Effector CD8-positive, alpha-beta T cell (primary cell): Measurements from ENCODE around the gene NPTXR.
A peak's percentile ranks its signal among the peaks of the same experiment; 100 is the strongest.

ENCODE experiments used
- DNase-seq: peaks from one replicate; lab custom pipeline; 2025; lab: John Stamatoyannopoulos, UW
- total RNA-seq, 4 experiments: gene quantifications; one replicate each; lab custom pipeline; 2026; lab: John Stamatoyannopoulos, UW

NPTXR gene
- total RNA-seq, result 4.4 to 22.3 (median 12.9) reads per million in 4 experiments

DNA sequence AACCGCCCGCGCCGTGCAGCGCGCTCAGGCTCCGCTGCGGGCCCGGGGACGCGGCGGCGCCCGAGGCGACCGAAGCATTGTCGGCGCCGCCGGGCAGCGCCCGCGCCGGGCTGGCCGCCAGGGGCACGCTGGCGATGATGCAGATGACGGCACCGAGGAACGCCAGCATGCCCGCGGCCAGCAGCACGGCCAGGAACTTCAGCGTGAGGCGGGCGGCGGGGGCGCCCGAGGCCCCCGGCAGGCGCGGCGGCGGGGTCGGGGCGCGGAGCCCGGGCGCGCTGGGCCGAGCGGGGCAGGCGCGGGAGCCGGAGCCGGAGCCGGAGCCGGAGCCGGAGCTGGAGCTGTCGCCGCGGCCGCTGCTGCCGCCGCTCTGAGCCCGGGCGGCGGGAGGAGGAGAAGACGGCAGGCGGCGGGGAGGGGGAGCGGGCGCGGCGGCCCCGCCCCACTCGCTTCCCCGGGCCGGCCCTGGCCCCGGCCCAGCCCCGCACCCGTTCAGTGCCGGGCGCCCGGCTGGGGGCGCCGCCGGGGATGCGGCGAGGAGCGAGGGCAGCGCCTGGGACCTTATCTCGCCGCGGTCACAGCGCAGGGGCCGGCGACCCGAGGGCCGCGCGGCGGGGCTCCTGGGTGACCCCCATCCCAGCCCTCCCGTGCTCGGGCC is at the start of gene NPTXR:
Gene NPTXR, minus strand, starts transcription at position 372 of the 658 bp plus-strand sequence.
- DNase-seq, result no peak

DNA sequence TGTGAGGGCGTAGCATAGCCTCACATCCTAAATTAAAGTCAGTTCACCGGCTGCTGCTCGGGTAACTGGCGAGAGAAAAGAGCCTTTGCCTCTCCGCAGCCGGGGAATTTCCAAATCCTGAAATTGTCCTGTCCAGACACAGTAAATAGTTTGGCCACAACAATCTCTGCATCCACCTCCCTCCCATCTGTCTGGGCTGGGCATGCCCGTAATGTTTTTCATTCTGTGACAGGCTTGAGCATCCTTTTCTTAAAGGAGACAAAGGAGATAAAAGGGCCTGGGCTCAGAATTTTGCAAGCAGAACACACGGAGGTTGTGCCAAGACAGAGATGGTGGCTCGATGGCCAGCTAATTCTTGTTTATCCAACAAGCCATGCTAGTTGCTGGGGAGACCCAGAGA is 47.4 kb upstream of the NPTXR start:
- DNase-seq, result no peak

DNA sequence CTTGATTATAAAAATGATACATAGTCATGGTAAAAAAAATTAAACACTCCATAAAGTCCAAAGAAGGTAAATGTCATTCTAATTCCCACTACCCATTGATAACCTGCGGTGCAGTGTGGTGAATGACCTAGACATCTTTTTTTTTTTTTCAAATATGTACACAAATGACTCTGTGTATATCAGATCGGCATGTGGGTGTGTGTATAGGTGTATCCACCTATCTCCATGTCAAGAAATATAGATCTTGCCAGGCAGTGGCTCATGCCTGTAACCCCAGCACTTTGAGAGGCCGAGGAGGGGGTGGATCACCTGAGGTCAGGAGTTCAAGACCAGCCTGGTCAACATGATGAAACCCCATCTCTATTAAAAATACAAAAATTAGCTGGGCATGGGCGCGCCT is 46.5 kb upstream of the NPTXR start:
- DNase-seq, result no peak

DNA sequence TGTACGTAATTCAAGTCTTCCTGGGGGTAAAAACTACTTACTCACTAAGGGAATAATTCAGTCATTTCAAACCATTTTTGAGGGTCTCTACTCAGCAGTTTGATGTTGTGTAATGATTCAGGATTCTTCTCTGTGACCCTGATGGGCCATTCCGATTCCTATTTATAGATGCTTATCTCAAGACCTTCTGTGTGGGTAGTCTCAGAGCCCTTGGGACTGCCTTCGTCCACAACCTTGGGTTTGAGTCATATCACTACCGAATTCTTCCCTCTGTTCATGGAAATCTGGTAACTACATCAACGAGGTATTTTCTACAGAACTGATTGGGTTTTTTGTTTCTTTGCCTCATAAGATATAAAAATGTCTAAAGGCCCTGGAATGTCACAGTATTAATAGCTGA is 42.5 kb upstream of the NPTXR start:
- DNase-seq, result no peak

DNA sequence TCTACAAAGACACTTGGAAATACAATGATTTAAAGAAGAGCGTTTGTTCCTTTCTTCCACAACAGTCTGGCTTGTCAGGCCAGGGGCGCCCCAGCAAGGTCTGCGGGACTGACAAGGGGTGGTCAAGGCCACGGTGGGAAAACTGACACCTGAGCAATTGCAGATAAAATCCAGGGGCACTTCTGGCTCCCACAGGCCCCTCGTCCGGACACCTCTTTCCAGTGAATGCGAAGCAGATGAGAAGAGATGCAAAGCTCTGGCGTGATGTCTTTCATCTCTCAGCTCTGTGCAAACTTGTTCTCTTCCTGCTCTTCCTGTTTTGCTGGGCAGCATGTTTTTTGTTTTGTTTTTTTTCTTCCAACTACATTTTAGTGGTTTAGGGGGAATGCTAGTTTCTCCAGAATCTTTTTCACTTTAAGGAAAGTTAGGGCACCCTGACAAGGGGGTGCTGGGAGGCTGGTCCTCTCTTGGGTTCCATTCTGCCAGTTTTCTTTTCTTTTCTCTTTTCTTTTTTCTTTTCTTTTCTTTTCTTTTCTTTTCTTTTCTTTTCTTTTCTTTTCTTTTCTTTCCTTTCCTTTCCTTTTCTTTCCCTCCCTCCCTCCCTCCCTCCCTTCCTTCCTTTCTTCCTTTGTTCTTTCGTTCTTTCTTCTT is 39.3 kb upstream of the NPTXR start:
- DNase-seq, result no peak

DNA sequence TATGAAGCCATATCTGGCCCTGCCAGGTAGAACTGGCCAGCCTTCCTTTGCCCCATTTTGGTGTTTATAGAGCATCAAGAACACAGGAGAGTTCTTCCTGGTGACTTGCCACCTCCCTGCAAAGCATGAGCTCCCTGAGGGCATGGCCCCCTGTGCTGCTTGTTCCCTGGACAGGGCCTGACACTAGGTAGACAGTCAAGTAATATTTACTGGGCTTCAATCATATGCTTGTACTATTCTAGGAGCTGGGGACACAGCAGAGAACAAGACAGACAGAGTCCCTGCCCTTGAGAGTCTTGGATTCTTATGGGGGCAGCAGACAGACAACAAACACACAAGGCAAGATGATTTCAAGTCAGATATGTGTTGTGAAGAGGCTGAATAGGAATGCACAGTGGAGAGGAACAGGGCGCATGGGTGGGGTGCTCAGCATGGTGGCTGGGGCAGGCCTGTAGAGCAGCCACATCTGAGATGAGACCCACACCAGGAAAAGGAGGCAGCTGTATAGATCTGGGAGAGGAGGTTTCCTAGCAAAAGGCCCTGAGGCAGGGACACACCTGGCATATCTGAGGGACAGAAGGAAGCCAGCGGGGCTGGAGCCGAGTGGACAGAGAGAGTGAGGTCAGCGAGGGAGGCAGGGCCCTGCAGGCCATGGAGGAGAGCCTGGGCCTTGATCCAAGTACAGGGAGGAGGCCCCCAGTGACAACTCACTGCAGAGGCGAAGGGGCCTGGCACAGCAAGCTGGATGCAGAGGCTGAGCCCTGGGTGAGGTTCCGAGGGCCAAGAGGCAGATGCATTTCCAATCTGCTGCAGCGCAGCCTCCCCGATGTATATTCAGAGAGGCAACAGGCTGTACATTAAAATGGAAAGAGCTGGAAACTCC is 38.4 kb upstream of the NPTXR start:
- no peak for DNase-seq

DNA sequence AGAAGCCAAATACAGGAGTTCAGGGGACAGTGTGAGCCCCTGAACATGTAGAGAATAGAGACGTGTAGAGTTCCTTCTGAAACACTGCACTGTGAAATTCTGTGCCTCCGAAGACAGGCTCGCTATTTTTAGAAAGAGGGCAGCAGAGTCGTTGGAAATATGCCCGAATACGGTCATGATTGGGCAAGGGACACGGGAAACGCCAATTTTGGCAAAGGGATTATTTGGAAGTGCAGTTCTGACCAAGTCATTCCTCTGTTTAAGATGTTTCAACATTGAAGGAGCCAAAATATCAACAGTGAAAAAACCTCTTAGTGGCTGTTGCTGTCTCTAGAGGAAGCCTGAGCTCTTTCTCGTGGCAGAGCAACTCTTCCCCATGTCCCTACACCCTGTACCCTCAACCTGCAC is 37.6 kb upstream of the NPTXR start:
- DNase-seq, result no peak

DNA sequence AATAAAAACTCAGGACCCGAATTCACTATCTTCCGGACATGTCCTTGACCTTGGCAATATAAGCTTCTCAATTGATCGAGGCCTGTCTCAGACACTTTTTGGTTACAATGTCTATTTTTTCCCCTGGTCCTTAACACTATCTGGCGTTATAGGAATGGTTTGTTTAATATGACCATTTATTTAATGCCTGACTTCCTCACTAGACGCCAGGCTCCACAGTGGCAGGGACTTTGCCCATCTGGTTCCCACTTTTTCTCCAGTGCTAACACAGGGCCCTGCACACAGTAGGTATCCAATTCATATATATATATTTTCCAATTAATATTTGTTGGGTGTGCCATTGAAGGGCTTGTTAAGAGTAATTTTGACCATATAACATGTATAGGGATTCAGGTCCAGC is 36.1 kb upstream of the NPTXR start:
- no peak for DNase-seq

DNA sequence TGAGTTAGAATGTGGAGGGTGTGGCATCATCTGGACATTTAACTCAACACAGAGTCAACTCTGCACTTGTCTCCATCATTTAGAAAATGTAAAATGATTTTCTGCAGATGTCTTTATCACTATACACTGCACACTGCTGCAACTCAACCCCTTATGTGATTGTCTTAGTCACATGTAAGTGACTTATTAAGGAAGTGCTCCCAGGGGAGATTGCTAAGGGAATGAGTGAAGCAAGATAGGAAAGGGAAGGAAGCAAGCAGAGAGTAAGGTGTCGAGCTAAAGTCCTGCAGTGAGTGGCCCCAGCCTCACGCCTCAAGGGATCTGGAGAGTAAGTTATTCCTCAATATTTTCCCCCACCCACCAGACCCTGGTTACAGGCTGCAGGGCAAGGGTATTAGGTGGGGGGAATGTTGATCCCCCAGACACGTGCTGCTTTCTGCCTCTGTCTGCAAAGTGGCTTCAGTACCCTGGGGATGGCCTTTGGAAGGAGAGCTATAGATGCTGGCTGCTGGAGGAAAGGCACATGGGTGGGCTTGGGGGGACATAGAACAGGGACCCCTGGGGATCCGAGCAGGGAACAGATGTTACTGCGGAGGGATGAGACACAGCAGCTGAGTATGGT is 35.4 kb upstream of the NPTXR start:
- no peak for DNase-seq

DNA sequence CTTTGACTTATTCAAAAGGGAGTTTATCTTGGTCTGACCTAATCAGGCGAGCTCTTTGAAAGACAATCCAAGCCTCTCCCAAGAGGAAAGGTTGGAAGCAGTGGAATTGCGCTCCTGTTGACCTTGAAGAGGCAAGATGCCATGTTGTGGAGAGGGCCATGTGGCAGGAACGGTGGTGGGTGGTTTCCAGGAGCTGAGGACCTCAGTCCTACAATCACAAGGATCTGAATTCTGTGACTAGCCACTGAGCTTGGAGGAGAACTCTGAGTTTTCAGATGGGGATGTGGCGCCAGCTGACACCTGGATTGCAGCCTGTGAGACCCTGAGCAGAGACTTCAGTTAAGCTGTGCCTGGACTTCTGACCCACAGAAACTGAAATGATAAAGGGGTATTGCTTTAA is 34.2 kb upstream of the NPTXR start:
- no peak for DNase-seq

DNA sequence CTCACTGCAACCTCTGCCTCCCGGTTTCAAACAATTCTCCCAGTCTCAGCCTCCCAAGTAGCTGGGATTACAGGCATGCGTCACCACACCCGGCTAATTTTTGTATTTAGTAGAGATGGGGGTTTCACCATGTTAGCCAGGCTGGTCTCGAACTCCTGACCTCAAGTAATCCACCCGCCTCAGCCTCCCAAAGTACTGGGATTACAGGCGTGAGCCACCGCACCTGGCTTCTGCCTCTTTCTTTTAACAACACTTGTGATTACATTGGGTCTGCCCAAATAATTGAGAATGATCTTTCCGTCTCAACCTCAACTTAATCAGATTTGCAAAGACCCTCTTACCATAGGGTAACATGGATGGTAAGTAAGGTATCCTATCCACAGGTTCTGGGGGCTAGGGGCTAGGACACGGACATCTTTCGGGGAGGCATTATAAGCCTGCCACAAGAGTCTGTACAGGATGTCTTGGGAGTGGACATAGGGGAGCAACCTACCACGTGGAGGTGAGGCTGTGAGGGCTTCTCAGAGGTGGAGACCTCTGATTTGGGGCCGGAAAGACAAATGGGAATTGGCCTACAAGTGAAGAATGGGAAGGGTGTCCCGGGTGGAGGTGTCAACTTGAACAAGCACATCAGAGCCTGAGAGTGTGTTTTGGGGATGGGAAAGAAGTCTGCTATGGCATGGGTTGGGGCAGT is 30.8 kb upstream of the NPTXR start:
- DNase-seq, result no peak

DNA sequence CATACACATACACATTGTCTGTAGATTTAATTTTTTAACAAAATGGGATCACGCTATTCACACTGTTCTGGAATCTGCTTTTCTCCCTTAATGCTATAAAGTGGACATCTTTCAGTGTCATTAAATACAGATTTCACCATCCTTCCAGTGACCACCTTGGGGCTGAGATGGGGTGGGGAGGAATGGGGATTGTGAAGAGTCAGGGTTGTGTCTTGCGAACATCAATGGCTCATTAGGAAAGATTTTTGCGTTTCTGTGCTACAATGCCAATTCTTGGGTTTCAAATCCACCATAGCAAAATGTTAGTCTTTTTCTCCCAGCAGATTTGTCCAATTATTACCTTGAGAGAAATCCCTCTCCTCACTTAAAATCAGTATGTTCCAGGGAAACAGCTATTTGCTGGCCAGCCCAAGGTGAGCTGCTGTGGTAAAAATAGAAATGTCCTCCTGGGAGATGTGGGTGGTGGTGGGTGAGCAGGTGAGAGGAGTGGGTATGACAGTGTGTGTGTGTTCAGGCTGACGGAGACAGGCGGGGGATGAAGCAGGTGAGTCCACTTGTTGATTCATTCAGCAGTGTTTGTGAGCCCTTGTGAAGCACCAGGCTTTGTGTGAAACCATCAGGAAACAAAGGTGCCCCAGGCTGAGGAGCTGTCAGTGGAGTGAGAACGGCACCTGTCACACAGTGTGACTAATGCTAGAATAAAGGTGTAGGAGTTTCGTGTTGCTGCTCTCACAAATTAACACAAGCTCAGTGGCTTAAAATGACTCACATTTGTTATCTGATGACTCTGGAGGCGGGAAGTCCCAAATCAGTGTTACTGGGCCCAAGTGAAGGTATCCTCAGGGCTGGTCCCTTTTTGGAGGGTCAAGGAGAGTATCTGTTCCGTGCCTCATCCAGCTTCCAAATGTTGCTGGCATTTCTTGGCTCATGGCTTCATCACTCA is 29.9 kb upstream of the NPTXR start:
- DNase-seq, result no peak

DNA sequence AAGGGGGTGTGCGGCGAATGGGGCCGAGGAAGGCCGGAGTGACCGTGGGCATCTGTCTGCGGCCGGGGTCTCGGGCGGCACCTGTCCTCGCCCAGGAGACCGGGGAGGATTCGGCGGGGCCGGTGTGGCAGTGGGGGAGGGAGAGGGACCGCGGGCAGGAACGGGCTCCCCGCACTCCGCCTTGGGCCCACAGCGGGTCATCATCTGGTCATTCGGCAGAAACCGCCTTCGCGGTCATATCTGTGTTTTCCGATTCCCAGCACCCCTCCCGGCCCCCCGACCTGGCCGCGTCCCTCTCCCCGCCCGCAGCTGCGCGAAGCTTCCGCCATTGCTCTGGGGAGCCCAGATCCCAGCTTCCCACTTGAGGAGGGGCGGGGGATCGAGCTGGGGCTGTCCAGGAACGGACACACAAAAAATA is 29.0 kb upstream of the NPTXR start:
- no peak for DNase-seq

DNA sequence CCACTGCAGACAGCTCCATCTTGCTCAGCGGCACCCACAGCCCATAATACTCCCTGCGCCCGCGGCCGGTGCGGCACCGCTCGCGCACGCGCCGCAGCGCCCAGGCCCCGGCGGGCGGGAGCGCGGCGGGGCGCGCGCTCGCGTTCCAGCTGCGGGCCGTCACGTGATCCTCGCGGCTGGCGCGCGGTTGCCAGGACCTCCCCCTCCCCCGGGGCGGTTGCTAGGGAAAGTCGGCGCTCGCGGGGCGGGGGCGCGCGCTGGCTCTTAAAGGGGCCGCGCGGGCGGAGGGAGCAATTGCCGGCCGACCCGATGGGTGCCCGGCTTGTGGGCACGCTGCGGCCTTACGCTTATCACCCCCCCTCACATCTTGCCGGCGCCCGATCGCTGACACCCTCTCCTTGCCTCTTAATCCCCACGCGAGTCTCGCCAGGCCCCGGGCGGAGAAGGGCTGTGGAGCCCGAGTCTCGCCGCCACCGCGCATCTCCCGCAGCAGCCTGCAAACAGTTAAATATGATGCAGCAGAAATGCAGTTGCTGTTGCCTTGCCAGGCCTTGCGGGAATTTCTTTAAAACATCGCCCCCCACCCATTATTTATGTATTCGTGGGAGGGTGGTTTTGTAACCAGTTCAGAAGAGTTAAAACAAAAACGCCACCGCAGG is 28.5 kb upstream of the NPTXR start, which contains the start of gene CBX6:
Gene CBX6, minus strand, starts transcription at position 45 of the 659 bp plus-strand sequence. Its CDS starts 26 bp downstream, at position 19.
- DNase-seq, result peak; percentile 90

DNA sequence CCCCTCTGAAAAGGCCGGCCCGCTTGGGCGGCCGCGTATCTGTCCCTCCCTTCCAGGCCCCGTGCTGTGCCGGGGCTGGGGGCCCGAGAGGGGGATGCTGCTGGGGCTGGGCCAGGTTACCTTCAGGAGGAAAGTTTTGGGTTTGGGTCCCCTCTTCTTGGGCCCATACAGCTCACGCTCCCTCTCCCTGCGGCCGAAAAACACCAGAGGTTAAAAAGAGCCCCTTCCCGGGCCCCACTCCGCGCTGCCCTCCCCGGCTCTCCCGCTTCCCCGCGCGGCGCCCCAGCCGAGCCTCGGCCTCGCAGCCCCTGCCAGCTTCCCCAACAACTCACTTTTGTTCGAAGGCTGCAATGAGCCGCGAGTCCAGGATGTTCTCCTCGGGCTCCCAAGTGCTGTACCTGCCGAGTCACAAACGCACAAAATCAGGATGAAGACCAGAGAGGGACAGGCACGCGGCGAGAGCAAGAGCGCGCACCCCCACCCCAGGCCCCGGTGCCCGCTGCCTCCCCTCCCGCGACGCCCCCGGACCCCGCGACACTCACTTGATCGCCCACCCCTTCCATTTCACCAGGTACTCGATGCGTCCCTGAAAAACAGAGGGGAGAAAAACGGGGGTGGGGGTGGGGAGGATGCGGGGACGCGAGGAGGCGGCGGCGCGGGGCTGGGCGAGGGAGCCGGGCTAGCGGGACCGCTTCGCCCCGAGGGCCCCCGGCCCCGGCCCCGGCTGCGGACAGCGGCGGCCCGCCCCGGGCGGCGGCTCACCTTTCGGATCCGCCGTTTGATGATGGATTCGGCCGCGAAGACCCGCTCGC is 27.7 kb upstream of the NPTXR start:
- no peak for DNase-seq

DNA sequence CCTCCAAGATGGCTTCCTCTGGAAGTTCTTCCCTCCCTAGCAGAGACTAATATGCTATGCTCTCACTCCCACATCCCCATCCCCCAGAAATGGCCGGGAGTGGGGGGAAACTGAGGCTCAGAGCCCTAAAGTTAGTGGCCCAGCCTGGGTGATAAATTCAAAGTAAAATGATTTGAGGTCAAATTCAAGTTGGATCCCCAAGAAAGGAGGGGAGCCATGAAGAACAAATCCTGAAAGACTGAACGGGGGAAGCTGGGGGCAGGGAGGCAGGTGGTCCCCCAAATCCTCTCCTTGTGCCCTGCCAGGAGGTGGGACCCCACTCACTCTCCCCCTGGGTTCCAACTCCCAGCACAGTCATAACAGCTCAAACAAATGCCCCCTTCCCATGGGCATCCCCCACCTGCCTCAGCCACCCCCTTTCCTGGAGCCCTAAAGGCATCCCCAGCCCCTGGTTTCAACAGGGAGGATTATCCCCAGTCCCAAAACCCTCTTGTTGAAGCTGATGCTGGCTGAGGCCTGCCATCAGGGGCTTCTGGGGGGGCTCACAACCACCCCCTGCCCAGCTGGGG is 27.0 kb upstream of the NPTXR start:
- DNase-seq, result no peak

DNA sequence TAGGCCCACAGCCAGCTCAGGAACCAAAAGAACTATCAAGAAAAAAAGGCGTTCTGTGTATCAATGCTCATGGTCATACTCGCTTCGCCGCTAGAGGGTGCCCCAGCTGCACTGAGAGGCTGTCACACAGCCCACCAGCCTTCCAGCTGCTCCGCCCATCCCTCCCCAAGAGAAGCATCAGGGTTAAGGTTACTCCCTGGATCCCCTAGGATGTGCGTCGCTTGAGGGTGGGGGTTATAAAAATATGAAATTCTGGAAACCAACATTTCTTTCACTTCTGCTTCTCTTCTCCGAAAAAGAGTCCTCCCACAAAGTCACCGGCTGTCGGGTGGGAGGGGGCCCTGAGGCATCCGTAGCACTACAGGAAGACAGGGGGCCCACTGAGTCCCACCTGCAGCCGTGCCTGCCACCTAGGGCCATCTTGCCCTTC is 26.5 kb upstream of the NPTXR start:
- peak; percentile 74 for DNase-seq

DNA sequence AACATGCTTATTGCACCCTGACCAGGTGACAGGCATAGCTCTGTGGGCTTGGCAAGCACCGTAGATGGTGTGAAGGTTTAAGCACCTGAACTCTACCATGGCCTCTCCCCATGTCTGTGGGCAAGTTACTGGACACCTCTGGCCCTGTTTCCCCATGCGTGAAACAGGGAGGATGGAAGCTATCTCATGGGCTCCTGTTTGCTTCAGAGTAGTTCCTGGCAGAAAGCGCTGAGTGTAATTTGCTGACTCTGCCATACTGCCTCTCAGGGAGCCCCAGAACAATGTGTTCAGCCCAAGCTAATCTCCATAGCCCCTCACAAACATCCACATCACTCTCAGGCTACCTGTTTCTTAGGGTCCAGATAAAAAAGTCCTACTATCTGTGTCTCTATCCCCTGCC is 25.8 kb upstream of the NPTXR start:
- no peak for DNase-seq
